Esophagus muscularis mucosa (tissue), 4 donors: ENCODE data around the gene RMI2. TPM values are rescaled to one million over a fixed set of nuclear protein-coding genes. Genes with fewer than 3 reads are reported as not detected.

Experiments used
- DNase-seq: peaks from one replicate; pipeline ENCODE4 v3.0.0-alpha.2; 2017; ENCODE audit errors: extremely low spot score
- H3K27ac ChIP-seq, 4 donors: fragments of 200-600 bp; sonication (generic); replicated peaks in 1 of 4; 1 replicate in 3 of 4; 2 replicates in 1 of 4; pipeline ENCODE4 v1.5.1; 2016 to 2019; ENCODE audit warnings: mild to moderate bottlenecking in 1 of 4
- H3K27me3 ChIP-seq, 4 donors: fragments of 200-600 bp; sonication (generic); one replicate each; pipeline versions ENCODE4 v1.5.1 to v1.6.0; 2016 to 2019
- H3K36me3 ChIP-seq, 4 donors: fragments of 200-600 bp; sonication (generic); one replicate each; pipeline ENCODE4 v1.5.1; 2016 to 2019
- H3K4me1 ChIP-seq, 4 donors: fragments of 200-600 bp; sonication (generic); one replicate each; pipeline ENCODE4 v1.5.1; 2016 to 2019
- H3K4me3 ChIP-seq, 4 donors: fragments of 200-600 bp; sonication (generic); 1 replicate in 2 of 4; 2 replicates in 2 of 4; pipeline ENCODE4 v1.5.1; 2016 to 2019; ENCODE audit warnings: mild to moderate bottlenecking in 4 of 4, moderate library complexity in 1 of 4
- H3K9me3 ChIP-seq, 4 donors: fragments of 200-600 bp; sonication (generic); 1 replicate in 3 of 4; 2 replicates in 1 of 4; pipeline ENCODE4 v1.5.1; 2016 to 2019
- CTCF ChIP-seq, 3 experiments: fragments of 200-600 bp in 2 of 3; fragments of 450-650 bp in 1 of 3; sonication (generic) in 2 of 3; IDR thresholded peaks; one replicate each; pipeline ENCODE4 v1.5.1; 2017 to 2019; ENCODE audit warnings: antibody characterized with exemption in 3 of 3, mild to moderate bottlenecking in 2 of 3, moderate library complexity in 1 of 3
- EP300 ChIP-seq: sonication (generic); formaldehyde crosslinking; IDR thresholded peaks from one replicate; pipeline ENCODE4 v1.6.1; 2017; ENCODE audit warnings: antibody characterized with exemption
- POLR2A ChIP-seq: fragments of 450-650 bp; IDR thresholded peaks from one replicate; pipeline ENCODE4 v1.6.1; 2017; ENCODE audit warnings: antibody characterized with exemption, moderate library complexity, mild to moderate bottlenecking, low read depth
- POLR2AphosphoS5 ChIP-seq, 2 donors: sonication (generic); formaldehyde crosslinking; IDR thresholded peaks; one replicate each; pipeline ENCODE4 v1.6.1; 2017; ENCODE audit warnings: antibody characterized with exemption in 2 of 2
- WGBS: methylation state at CpG from one replicate; pipeline ENCODE4 v1.1.5; 2018; 5-methylcytosine and 5-hydroxymethylcytosine counted together
- intact Hi-C: fragments of 100-400 bp; cut with DNase I; formaldehyde crosslinking; loops from one replicate; pipeline ENCODE4 v1.15.1; 2023
- total RNA-seq, 4 donors: library from RNA; depleted of rRNA; stranded (reverse); fragments of >200 nt; gene quantifications; one replicate each; pipeline versions ENCODE4 v1.1.0 to v1.2.1, GENCODE V29; 2016

RMI2 gene
- total RNA-seq, 4 donors from 2014 or later = 0.29 to 1.7 (median 0.33) TPM; not detected in 1

GRCh38 chr16:11342021-11342855 lies 3.0 kb upstream of the RMI2 start:
- Histone ChIP-seq H3K36me3 (no peaks in the 10 kb centered on the region), H3K27me3 (no peaks in the 10 kb centered on the region), H3K4me3 (no peak overlapping the region), H3K9me3 (no peaks in the 10 kb centered on the region), H3K4me1 (peaks cover 9 to 19% (median 15%) of the 10 kb centered on the region in 4 donors), H3K27ac (no peak overlapping the region)
- no peak for DNase-seq
- intact Hi-C loops = no loop called here
- 49% methylated on average over 5 of the region's 5 CpGs for WGBS
- no peak for TF ChIP-seq CTCF (IDR thresholded peaks at IDR 0.05)
- TF ChIP-seq POLR2A = no peak
- TF ChIP-seq EP300 = no peak
- TF ChIP-seq POLR2AphosphoS5 (IDR thresholded peaks at IDR 0.05) = no peak

- TF ChIP-seq CTCF (IDR thresholded peaks at IDR 0.05) (no peak), EP300 (no peak), POLR2AphosphoS5 (IDR thresholded peaks at IDR 0.05) (no peak), POLR2A (no peak)
- H3K27ac ChIP-seq = no peak overlapping the region
- H3K27me3 ChIP-seq = no peaks in the 10 kb centered on the region
- no peak overlapping the region for H3K4me3 ChIP-seq
- H3K36me3 ChIP-seq = no peaks in the 10 kb centered on the region
- DNase-seq = no peak
- peaks cover 18 to 44% (median 36%) of the 10 kb centered on the region in 4 donors for H3K4me1 ChIP-seq
- intact Hi-C loops = loop anchor here (5.0 kb wide), 1 partner anchor 90 kb away; the partner anchor contains the start of gene SOCS1
- no peaks in the 10 kb centered on the region for H3K9me3 ChIP-seq
- WGBS = 75% methylated on average over 9 of the region's 9 CpGs
Measured at GRCh38 chr16:11346700-11347319, 1.6 kb downstream of the RMI2 start.

GRCh38 chr16:11347831-11348230 lies 2.6 kb downstream of the RMI2 start:
- Histone ChIP-seq H3K9me3 (no peaks in the 10 kb centered on the region), H3K27me3 (no peaks in the 10 kb centered on the region), H3K36me3 (no peaks in the 10 kb centered on the region), H3K27ac (no peak overlapping the region), H3K4me3 (no peak overlapping the region), H3K4me1 (peaks cover 18 to 44% (median 36%) of the 10 kb centered on the region in 4 donors)
- no peak for TF ChIP-seq POLR2AphosphoS5 (IDR thresholded peaks at IDR 0.05)
- TF ChIP-seq EP300 = no peak
- TF ChIP-seq POLR2A = no peak
- TF ChIP-seq CTCF (IDR thresholded peaks at IDR 0.05) = no peak
- intact Hi-C loops = loop anchor here (5.0 kb wide), 1 partner anchor 91 kb away; the partner anchor contains the start of gene SOCS1
- no peak for DNase-seq
- WGBS = 93% methylated on average over 7 of the region's 7 CpGs

GRCh38 chr16:11348737-11349598 lies 3.7 kb downstream of the RMI2 start:
- H3K27ac ChIP-seq = peak overlapping the region in 3 of 4 donors; percentile 16 to 54 (median 42)
- H3K27me3 ChIP-seq = no peaks in the 10 kb centered on the region
- WGBS = 80% methylated on average over 15 of the region's 16 CpGs
- TF ChIP-seq EP300 (no peak), POLR2A (no peak), POLR2AphosphoS5 (IDR thresholded peaks at IDR 0.05) (no peak), CTCF (IDR thresholded peaks at IDR 0.05) (no peak)
- no peak overlapping the region for H3K4me3 ChIP-seq
- intact Hi-C loops = loop anchor here (5.0 kb wide), 1 partner anchor 92 kb away; the partner anchor contains the start of gene SOCS1
- DNase-seq = no peak
- H3K4me1 ChIP-seq = peaks cover 18 to 44% (median 36%) of the 10 kb centered on the region in 4 donors
- no peaks in the 10 kb centered on the region for H3K9me3 ChIP-seq
- no peaks in the 10 kb centered on the region for H3K36me3 ChIP-seq
